Smooth muscle cell (in vitro differentiated cells): ENCODE results near the gene CDKN1A. TPM values are rescaled to one million over a fixed set of nuclear protein-coding genes. Genes with fewer than 3 reads are reported as not detected.

Source experiments
- DNase-seq: peaks from one replicate; lab custom pipeline; 2025; ENCODE audit not compliant: unreplicated experiment; lab: John Stamatoyannopoulos, UW
- H2AFZ ChIP-seq: fragments of 200-600 bp; sonication (generic); 2 replicates; pipeline ENCODE4 v1.6.0; 2016; ENCODE audit warnings: antibody characterized with exemption, low read depth, mild to moderate bottlenecking
- H3F3A ChIP-seq: fragments of 200-600 bp; sonication (generic); 2 replicates; pipeline ENCODE4 v1.6.0; 2017; ENCODE audit warnings: antibody characterized with exemption, low read depth
- H3K27ac ChIP-seq: fragments of 200-600 bp; sonication (generic); 2 replicates; pipeline ENCODE4 v1.5.1; 2016; ENCODE audit warnings: low read depth, mild to moderate bottlenecking
- H3K27me3 ChIP-seq: fragments of 200-600 bp; sonication (generic); 2 replicates; pipeline ENCODE4 v1.6.1; 2016; ENCODE audit warnings: low read depth, mild to moderate bottlenecking
- H3K36me3 ChIP-seq: fragments of 200-600 bp; sonication (generic); 2 replicates; pipeline ENCODE4 v1.5.1; 2016; ENCODE audit warnings: low read depth
- H3K4me1 ChIP-seq: fragments of 200-600 bp; sonication (generic); 2 replicates; pipeline ENCODE4 v1.5.1; 2016; ENCODE audit warnings: low read depth
- H3K4me2 ChIP-seq: fragments of 200-600 bp; sonication (generic); 2 replicates; pipeline ENCODE4 v1.6.0; 2016; ENCODE audit warnings: mild to moderate bottlenecking
- H3K4me3 ChIP-seq: fragments of 200-600 bp; sonication (generic); 2 replicates; pipeline ENCODE4 v1.5.1; 2016; ENCODE audit warnings: mild to moderate bottlenecking
- H3K79me2 ChIP-seq: fragments of 200-600 bp; sonication (generic); 2 replicates; pipeline ENCODE4 v1.6.0; 2016; ENCODE audit warnings: low read depth, mild to moderate bottlenecking
- H3K9ac ChIP-seq: fragments of 200-600 bp; sonication (generic); 2 replicates; pipeline ENCODE4 v1.6.0; 2016; ENCODE audit warnings: low read depth
- H3K9me3 ChIP-seq: fragments of 200-600 bp; sonication (generic); replicated peaks from 2 replicates; pipeline ENCODE4 v1.5.1; 2016; ENCODE audit warnings: low read depth
- H4K20me1 ChIP-seq: fragments of 200-600 bp; sonication (generic); 2 replicates; pipeline ENCODE4 v1.6.0; 2016; ENCODE audit warnings: low read depth
- CTCF ChIP-seq: fragments of 200-600 bp; sonication (generic); IDR thresholded peaks from 2 replicates; pipeline ENCODE4 v1.5.1; 2017; ENCODE audit warnings: borderline replicate concordance, mild to moderate bottlenecking, antibody characterized with exemption; ENCODE audit not compliant: insufficient read depth, poor library complexity, severe bottlenecking
- WGBS: methylation state at CpG from one replicate; pipeline ENCODE4 v1.1.7; 2016; ENCODE audit warnings: low lambda C conversion rate; 5-methylcytosine and 5-hydroxymethylcytosine counted together
- polyA plus RNA-seq: library from polyadenylated mRNA; unstranded; fragments of >200 nt; fragmentation: Nextera tagmentation; extraction: Ambion mirVana; gene quantifications from 2 replicates; pipeline ENCODE4 v1.2.1, GENCODE V29; 2016
- total RNA-seq: library from RNA; depleted of rRNA; stranded (reverse); fragments of >200 nt; gene quantifications from 2 replicates; pipeline ENCODE4 v1.2.3, GENCODE V29; 2014

The CDKN1A gene
- total and polyA plus RNA-seq, 2 experiments from 2014 or later, result 859 to 1,633 TPM

DNA sequence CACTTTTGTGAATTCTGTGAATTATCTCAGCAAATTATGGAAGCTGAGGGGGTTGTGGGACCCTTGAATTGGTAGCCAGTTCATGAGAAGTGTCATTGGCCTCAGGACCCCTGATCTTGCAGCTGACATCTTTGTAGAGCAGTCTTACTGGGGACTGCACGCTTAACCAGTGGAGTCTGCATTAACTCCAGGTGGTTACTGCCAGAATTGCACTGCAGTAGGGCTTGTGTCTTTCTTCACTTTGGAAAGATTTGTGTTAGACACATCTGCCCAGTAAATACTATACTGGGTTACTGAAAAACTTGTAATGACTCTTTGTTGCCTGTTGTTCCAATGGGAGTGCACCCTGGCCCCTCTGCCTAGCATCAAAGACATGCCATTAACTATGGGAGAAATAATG lies 21.2 kb upstream of the CDKN1A start:
- Histone ChIP-seq H3K79me2 (no peaks in the 10 kb centered on the region), H3K27me3 (no peaks in the 10 kb centered on the region), H4K20me1 (no peaks in the 10 kb centered on the region), H3K36me3 (no peaks in the 10 kb centered on the region), H3F3A (peaks cover 4% of the 10 kb centered on the region), H3K4me2 (no peak overlapping the region), H3K4me3 (no peak overlapping the region), H3K4me1 (peaks cover 5% of the 10 kb centered on the region), H2AFZ (no peak overlapping the region), H3K9me3 (no peaks in the 10 kb centered on the region), H3K27ac (no peak overlapping the region), H3K9ac (no peak overlapping the region)
- TF ChIP-seq CTCF, result no peak
- whole genome bisulfite sequencing, result 87% methylated on average over 1 of the region's 1 CpG
- no peak for DNase-seq

GRCh38 chr6:36657942-36658544 lies 20.5 kb upstream of the CDKN1A start:
- WGBS, result 41% methylated on average over 1 of the region's 1 CpG

GRCh38 chr6:36659271-36659670 lies 19.2 kb upstream of the CDKN1A start:
- no peaks in the 10 kb centered on the region for H4K20me1 ChIP-seq
- no peak overlapping the region for H3K27ac ChIP-seq
- TF ChIP-seq CTCF, result no peak
- no peaks in the 10 kb centered on the region for H3K79me2 ChIP-seq
- 36% methylated on average over 1 of the region's 1 CpG for WGBS
- H3K4me3 ChIP-seq, result no peak overlapping the region
- H3K4me2 ChIP-seq, result no peak overlapping the region
- no peak overlapping the region for H3K9ac ChIP-seq
- no peaks in the 10 kb centered on the region for H3K36me3 ChIP-seq
- H3K4me1 ChIP-seq, result peaks cover 10% of the 10 kb centered on the region
- no peak for DNase-seq
- no peak overlapping the region for H2AFZ ChIP-seq
- H3K27me3 ChIP-seq, result no peaks in the 10 kb centered on the region
- peaks cover 4% of the 10 kb centered on the region for H3F3A ChIP-seq
- H3K9me3 ChIP-seq, result no peaks in the 10 kb centered on the region

More at GRCh38 chr6:36657942-36658544, 20.5 kb upstream of the CDKN1A start:
- Histone ChIP-seq H3K4me3 (no peak overlapping the region), H4K20me1 (no peaks in the 10 kb centered on the region), H3K27ac (no peak overlapping the region), H3K27me3 (no peaks in the 10 kb centered on the region), H3K9me3 (no peaks in the 10 kb centered on the region), H2AFZ (no peak overlapping the region), H3K79me2 (no peaks in the 10 kb centered on the region), H3K36me3 (no peaks in the 10 kb centered on the region), H3F3A (peaks cover 4% of the 10 kb centered on the region), H3K9ac (no peak overlapping the region), H3K4me1 (peaks cover 10% of the 10 kb centered on the region), H3K4me2 (no peak overlapping the region)
- TF ChIP-seq CTCF, result no peak
- DNase-seq, result no peak
